K562 (cell line): ENCODE results near the gene SETD7. TPM values are rescaled to one million over a fixed set of nuclear protein-coding genes. Genes with fewer than 3 reads are reported as not detected.

ENCODE experiments used
- ERF ChIP-seq: fragments of 450-650 bp; formaldehyde crosslinking; IDR thresholded peaks from 2 replicates; pipeline ENCODE4 v1.4.0; 2020; ENCODE audit warnings: mild to moderate bottlenecking, mixed read lengths
- MTA3 ChIP-seq: fragments of 450-650 bp; formaldehyde crosslinking; IDR thresholded peaks from 2 replicates; pipeline ENCODE4 v1.6.1; 2017; ENCODE audit warnings: mild to moderate bottlenecking, borderline replicate concordance
- RFX7 ChIP-seq: fragments of 250-450 bp; sonication (Bioruptor Pico); IDR thresholded peaks from 2 replicates; pipeline ENCODE4 v1.5.1; 2021; ENCODE audit warnings: mild to moderate bottlenecking
- polyA plus RNA-seq, 8 experiments: library from polyadenylated mRNA; depleted of rRNA in 4 of 8; stranded (reverse) in 5 of 8; unstranded in 3 of 8; fragments of >200 nt; fragmentation: Nextera tagmentation in 2 of 8; fragmentation: Illumina TruSeq in 1 of 8; extraction: Ambion mirVana in 2 of 8; extraction: Trizol in 1 of 8; gene quantifications; 2 replicates each; pipeline versions ENCODE4 v1.2.1 to v1.2.3, GENCODE V29; 2011 to 2014; ENCODE audit warnings: inconsistent platforms in 1 of 8, missing spikeins in 1 of 8
- total RNA-seq, 7 experiments: library from RNA; depleted of rRNA in 6 of 7; stranded (reverse); fragments of >200 nt in 6 of 7; fragmentation: Illumina TruSeq in 2 of 7; extraction: Trizol in 2 of 7; gene quantifications; 2 replicates each; pipeline versions ENCODE4 v1.2.1 to v1.2.3, GENCODE V29; 2011 to 2021; ENCODE audit warnings: low replicate concordance in 1 of 7
- TF ChIP-seq, protein P1 (sequence below), 2 experiments: fragments of 150-350 bp in 1 of 2; IDR thresholded peaks; 2 replicates each; pipeline ENCODE4 v1.6.1; 2012 to 2016; ENCODE audit warnings: low read depth in 2 of 2, low read length in 2 of 2, mild to moderate bottlenecking in 1 of 2, moderate library complexity in 1 of 2
- TF ChIP-seq, protein P2 (sequence below): fragments of 450-650 bp; IDR thresholded peaks from 2 replicates; pipeline ENCODE4 v1.6.1; 2016; ENCODE audit warnings: low read depth, mild to moderate bottlenecking, moderate library complexity
- TF ChIP-seq, protein P3 (sequence below): fragments of 450-650 bp; IDR thresholded peaks from 2 replicates; pipeline ENCODE4 v1.6.1; 2016

SETD7 gene
- total and polyA plus RNA-seq, 9 of the 15 experiments (the other 6 are each of a cell fraction or from before 2014, with no cell fraction given): 0.37 to 2.4 (median 1.7) TPM

DNA sequence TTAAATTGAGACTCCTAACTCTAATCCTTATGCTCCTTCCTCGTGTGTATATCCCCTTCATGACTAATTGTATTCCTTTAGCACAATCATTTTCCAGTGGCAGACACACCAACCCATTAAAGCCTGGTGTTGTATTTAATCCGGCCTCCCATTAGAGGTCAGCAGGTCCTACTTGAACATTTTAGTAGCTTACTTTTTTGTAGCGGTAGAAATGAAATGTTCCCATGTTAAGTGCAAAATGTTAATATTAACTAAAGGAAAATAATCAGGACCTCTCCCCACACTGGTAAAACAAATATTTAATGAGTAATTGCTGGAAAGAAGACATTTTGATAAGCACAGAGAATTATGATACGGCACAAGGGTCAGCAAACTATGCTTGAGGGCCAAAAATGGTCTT lies 98.7 kb downstream of the SETD7 start (continued):
- TF ChIP-seq, protein P1, sequence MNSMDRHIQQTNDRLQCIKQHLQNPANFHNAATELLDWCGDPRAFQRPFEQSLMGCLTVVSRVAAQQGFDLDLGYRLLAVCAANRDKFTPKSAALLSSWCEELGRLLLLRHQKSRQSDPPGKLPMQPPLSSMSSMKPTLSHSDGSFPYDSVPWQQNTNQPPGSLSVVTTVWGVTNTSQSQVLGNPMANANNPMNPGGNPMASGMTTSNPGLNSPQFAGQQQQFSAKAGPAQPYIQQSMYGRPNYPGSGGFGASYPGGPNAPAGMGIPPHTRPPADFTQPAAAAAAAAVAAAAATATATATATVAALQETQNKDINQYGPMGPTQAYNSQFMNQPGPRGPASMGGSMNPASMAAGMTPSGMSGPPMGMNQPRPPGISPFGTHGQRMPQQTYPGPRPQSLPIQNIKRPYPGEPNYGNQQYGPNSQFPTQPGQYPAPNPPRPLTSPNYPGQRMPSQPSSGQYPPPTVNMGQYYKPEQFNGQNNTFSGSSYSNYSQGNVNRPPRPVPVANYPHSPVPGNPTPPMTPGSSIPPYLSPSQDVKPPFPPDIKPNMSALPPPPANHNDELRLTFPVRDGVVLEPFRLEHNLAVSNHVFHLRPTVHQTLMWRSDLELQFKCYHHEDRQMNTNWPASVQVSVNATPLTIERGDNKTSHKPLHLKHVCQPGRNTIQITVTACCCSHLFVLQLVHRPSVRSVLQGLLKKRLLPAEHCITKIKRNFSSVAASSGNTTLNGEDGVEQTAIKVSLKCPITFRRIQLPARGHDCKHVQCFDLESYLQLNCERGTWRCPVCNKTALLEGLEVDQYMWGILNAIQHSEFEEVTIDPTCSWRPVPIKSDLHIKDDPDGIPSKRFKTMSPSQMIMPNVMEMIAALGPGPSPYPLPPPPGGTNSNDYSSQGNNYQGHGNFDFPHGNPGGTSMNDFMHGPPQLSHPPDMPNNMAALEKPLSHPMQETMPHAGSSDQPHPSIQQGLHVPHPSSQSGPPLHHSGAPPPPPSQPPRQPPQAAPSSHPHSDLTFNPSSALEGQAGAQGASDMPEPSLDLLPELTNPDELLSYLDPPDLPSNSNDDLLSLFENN (IDR thresholded peaks at IDR 0.05; ENCODE audit: low read depth in 2 of 2, low read length in 2 of 2): no peak
- no peak for TF ChIP-seq ERF (CRISPR knock-in tag)
- TF ChIP-seq, protein P2, sequence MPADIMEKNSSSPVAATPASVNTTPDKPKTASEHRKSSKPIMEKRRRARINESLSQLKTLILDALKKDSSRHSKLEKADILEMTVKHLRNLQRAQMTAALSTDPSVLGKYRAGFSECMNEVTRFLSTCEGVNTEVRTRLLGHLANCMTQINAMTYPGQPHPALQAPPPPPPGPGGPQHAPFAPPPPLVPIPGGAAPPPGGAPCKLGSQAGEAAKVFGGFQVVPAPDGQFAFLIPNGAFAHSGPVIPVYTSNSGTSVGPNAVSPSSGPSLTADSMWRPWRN: no peak
- no peak for TF ChIP-seq RFX7 (CRISPR knock-in tag)
- TF ChIP-seq, protein P3, sequence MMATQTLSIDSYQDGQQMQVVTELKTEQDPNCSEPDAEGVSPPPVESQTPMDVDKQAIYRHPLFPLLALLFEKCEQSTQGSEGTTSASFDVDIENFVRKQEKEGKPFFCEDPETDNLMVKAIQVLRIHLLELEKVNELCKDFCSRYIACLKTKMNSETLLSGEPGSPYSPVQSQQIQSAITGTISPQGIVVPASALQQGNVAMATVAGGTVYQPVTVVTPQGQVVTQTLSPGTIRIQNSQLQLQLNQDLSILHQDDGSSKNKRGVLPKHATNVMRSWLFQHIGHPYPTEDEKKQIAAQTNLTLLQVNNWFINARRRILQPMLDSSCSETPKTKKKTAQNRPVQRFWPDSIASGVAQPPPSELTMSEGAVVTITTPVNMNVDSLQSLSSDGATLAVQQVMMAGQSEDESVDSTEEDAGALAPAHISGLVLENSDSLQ: no peak
- TF ChIP-seq MTA3: no peak
